Superior temporal gyrus (tissue), 1 donor: ENCODE measurements around the gene SOX8.

Experiments used
- DNase-seq: peaks from one replicate; pipeline ENCODE4 v3.0.0-alpha.2; 2016; ENCODE audit errors: extremely low spot score

SOX8 gene

GRCh38 chr16:1026057-1026783 lies 44.6 kb downstream of the SOX8 start:
- peak; percentile 82 for DNase-seq

GRCh38 chr16:1026784-1027500 lies 45.4 kb downstream of the SOX8 start:
- DNase-seq, result no peak

- peak; percentile 73 for DNase-seq
Observed at GRCh38 chr16:1027501-1027815, 45.9 kb downstream of the SOX8 start.

GRCh38 chr16:1028056-1028455 lies 46.5 kb downstream of the SOX8 start:
- DNase-seq, result no peak

- no peak for DNase-seq
Observed at GRCh38 chr16:1028524-1029258, 47.1 kb downstream of the SOX8 start.

- DNase-seq, result no peak
Observed at GRCh38 chr16:1029259-1029545, 47.6 kb downstream of the SOX8 start.

- DNase-seq, result no peak
Observed at GRCh38 chr16:1030473-1030901, 48.9 kb downstream of the SOX8 start.

- no peak for DNase-seq
Observed at GRCh38 chr16:1031666-1032065, 50.1 kb downstream of the SOX8 start.

GRCh38 chr16:1032607-1033006 lies 51.0 kb downstream of the SOX8 start:
- no peak for DNase-seq

- DNase-seq, result no peak
Observed at GRCh38 chr16:1033128-1033679, 51.6 kb downstream of the SOX8 start.

GRCh38 chr16:1034230-1035065 lies 52.9 kb downstream of the SOX8 start:
- DNase-seq, result peak; percentile 78

GRCh38 chr16:1035066-1035415 lies 53.5 kb downstream of the SOX8 start:
- peak; percentile 73 for DNase-seq

- DNase-seq, result no peak
Observed at GRCh38 chr16:1036166-1036565, 54.6 kb downstream of the SOX8 start.
